Measurements from ENCODE around the gene TPCN2.

TPCN2 gene

GRCh38 chr11:69040581-69041260, 8.0 kb upstream of the TPCN2 start:
- H3K4me3 Mint-ChIP-seq = peak overlapping the region; percentile 10
- H3K4me1 Mint-ChIP-seq (ENCODE audit: low read depth) = peaks cover 17% of the 10 kb centered on the region
- H3K27me3 Mint-ChIP-seq = peaks cover 9% of the 10 kb centered on the region
- H3K36me3 Mint-ChIP-seq (ENCODE audit: low read depth) = no peaks in the 10 kb centered on the region
- H3K27ac Mint-ChIP-seq = peak overlapping the region; percentile 76
- no peak for DNase-seq
- H3K9me3 Mint-ChIP-seq = no peaks in the 10 kb centered on the region

- no peak for DNase-seq
- Mint-ChIP-seq H3K4me3 (no peak overlapping the region), H3K27ac (peak overlapping the region; percentile 53), H3K36me3 (ENCODE audit: low read depth) (no peaks in the 10 kb centered on the region), H3K9me3 (no peaks in the 10 kb centered on the region), H3K4me1 (ENCODE audit: low read depth) (peaks cover 17% of the 10 kb centered on the region), H3K27me3 (peaks cover 12% of the 10 kb centered on the region)
These were observed 7.2 kb upstream of the TPCN2 start for GRCh38 chr11:69041516-69041915.

GRCh38 chr11:69044111-69045013, 4.4 kb upstream of the TPCN2 start:
- peaks cover 26% of the 10 kb centered on the region for H3K4me1 Mint-ChIP-seq (ENCODE audit: low read depth)
- no peaks in the 10 kb centered on the region for H3K36me3 Mint-ChIP-seq (ENCODE audit: low read depth)
- no peak overlapping the region for H3K4me3 Mint-ChIP-seq
- H3K27me3 Mint-ChIP-seq = peaks cover 15% of the 10 kb centered on the region
- no peak for DNase-seq
- no peak overlapping the region for H3K27ac Mint-ChIP-seq
- no peaks in the 10 kb centered on the region for H3K9me3 Mint-ChIP-seq

- Mint-ChIP-seq H3K4me3 (peak overlapping the region; percentile 78), H3K4me1 (ENCODE audit: low read depth) (peaks cover 20% of the 10 kb centered on the region), H3K27ac (peak overlapping the region; percentile 44)
These were observed 570 bp upstream of the TPCN2 start for GRCh38 chr11:69048031-69048693.

GRCh38 chr11:69049490-69049867, 747 bp downstream of the TPCN2 start:
- Mint-ChIP-seq H3K36me3 (ENCODE audit: low read depth) (peaks cover 5% of the 10 kb centered on the region), H3K27me3 (peaks cover 11% of the 10 kb centered on the region), H3K9me3 (no peaks in the 10 kb centered on the region), H3K27ac (peak overlapping the region; percentile 64), H3K4me1 (ENCODE audit: low read depth) (peaks cover 20% of the 10 kb centered on the region), H3K4me3 (peak overlapping the region; percentile 78)
- DNase-seq = no peak

More at GRCh38 chr11:69048031-69048693, 570 bp upstream of the TPCN2 start:
- Mint-ChIP-seq H3K9me3 (no peaks in the 10 kb centered on the region), H3K36me3 (ENCODE audit: low read depth) (no peaks in the 10 kb centered on the region), H3K27me3 (peaks cover 15% of the 10 kb centered on the region)
- no peak for DNase-seq

GRCh38 chr11:69050592-69051380, 2.1 kb downstream of the TPCN2 start:
- no peaks in the 10 kb centered on the region for H3K9me3 Mint-ChIP-seq
- H3K4me3 Mint-ChIP-seq = peak overlapping the region; percentile 78
- peaks cover 6% of the 10 kb centered on the region for H3K27me3 Mint-ChIP-seq
- H3K4me1 Mint-ChIP-seq (ENCODE audit: low read depth) = peaks cover 20% of the 10 kb centered on the region
- DNase-seq = no peak
- no peak overlapping the region for H3K27ac Mint-ChIP-seq
- H3K36me3 Mint-ChIP-seq (ENCODE audit: low read depth) = peaks cover 8% of the 10 kb centered on the region

GRCh38 chr11:69051381-69052342, 2.9 kb downstream of the TPCN2 start:
- Mint-ChIP-seq H3K9me3 (no peaks in the 10 kb centered on the region), H3K4me3 (no peak overlapping the region)

GRCh38 chr11:69052343-69053168, 3.8 kb downstream of the TPCN2 start:
- DNase-seq = no peak
- Mint-ChIP-seq H3K9me3 (no peaks in the 10 kb centered on the region), H3K27ac (no peak overlapping the region), H3K36me3 (ENCODE audit: low read depth) (peaks cover 11% of the 10 kb centered on the region), H3K4me3 (no peak overlapping the region), H3K4me1 (ENCODE audit: low read depth) (peaks cover 23% of the 10 kb centered on the region), H3K27me3 (no peaks in the 10 kb centered on the region)

More at GRCh38 chr11:69051381-69052342, 2.9 kb downstream of the TPCN2 start:
- Mint-ChIP-seq H3K27me3 (peaks cover 1% of the 10 kb centered on the region), H3K36me3 (ENCODE audit: low read depth) (peaks cover 8% of the 10 kb centered on the region), H3K4me1 (ENCODE audit: low read depth) (peaks cover 23% of the 10 kb centered on the region), H3K27ac (no peak overlapping the region)
- no peak for DNase-seq

- no peak overlapping the region for H3K4me3 Mint-ChIP-seq
- no peaks in the 10 kb centered on the region for H3K9me3 Mint-ChIP-seq
- no peak for DNase-seq
- H3K27ac Mint-ChIP-seq = no peak overlapping the region
- H3K27me3 Mint-ChIP-seq = no peaks in the 10 kb centered on the region
- H3K4me1 Mint-ChIP-seq (ENCODE audit: low read depth) = peaks cover 18% of the 10 kb centered on the region
- peaks cover 13% of the 10 kb centered on the region for H3K36me3 Mint-ChIP-seq (ENCODE audit: low read depth)
These were observed 4.4 kb downstream of the TPCN2 start for GRCh38 chr11:69053169-69053477.

- Mint-ChIP-seq H3K9me3 (no peaks in the 10 kb centered on the region), H3K36me3 (ENCODE audit: low read depth) (peaks cover 13% of the 10 kb centered on the region), H3K27ac (no peak overlapping the region), H3K4me3 (no peak overlapping the region), H3K4me1 (ENCODE audit: low read depth) (peaks cover 14% of the 10 kb centered on the region), H3K27me3 (no peaks in the 10 kb centered on the region)
- no peak for DNase-seq
These were observed 5.0 kb downstream of the TPCN2 start for GRCh38 chr11:69053546-69054396.

GRCh38 chr11:69054397-69055211, 5.9 kb downstream of the TPCN2 start:
- Mint-ChIP-seq H3K36me3 (ENCODE audit: low read depth) (peaks cover 13% of the 10 kb centered on the region), H3K27me3 (no peaks in the 10 kb centered on the region), H3K4me3 (no peak overlapping the region), H3K9me3 (no peaks in the 10 kb centered on the region), H3K4me1 (ENCODE audit: low read depth) (peaks cover 13% of the 10 kb centered on the region), H3K27ac (no peak overlapping the region)
- no peak for DNase-seq

Measured in activated T-cell treated with anti-CD3 and anti-CD28 coated beads, Interleukin-2, amount 50 U/mL, for 24 hours (primary cell).